HEK293 (cell line): ENCODE measurements around the gene HUNK.

Experiments used
- CTCF ChIA-PET: fragments of 350-600 bp; formaldehyde crosslinking; extraction: SDS; loops from one replicate; lab custom pipeline; 2021; ENCODE audit warnings: antibody characterized with exemption; lab: Yijun Ruan, JAX
- POLR2A ChIA-PET: fragments of 300-600 bp; formaldehyde crosslinking; extraction: SDS; loops from one replicate; lab custom pipeline; 2020; ENCODE audit warnings: antibody characterized with exemption, inconsistent platforms; lab: Yijun Ruan, JAX
- H3K27ac ChIP-seq: fragments of 200-500 bp; sonication (Bioruptor generic); 2 replicates; pipeline ENCODE4 v1.5.1; 2014; ENCODE audit warnings: low read depth, low read length, control low read depth, inconsistent platforms; ENCODE audit errors: extremely low read depth
- H3K36me3 ChIP-seq, 2 experiments: fragments of 200-500 bp in 1 of 2; sonication (Bioruptor generic) in 1 of 2; 1 replicate in 1 of 2; 2 replicates in 1 of 2; pipeline ENCODE4 v1.5.1; 2014 to 2017; ENCODE audit warnings: inconsistent platforms in 2 of 2, low read length in 2 of 2; ENCODE audit not compliant: control insufficient read depth in 2 of 2, insufficient read depth in 1 of 2
- H3K4me1 ChIP-seq: fragments of 200-500 bp; sonication (Bioruptor generic); 2 replicates; pipeline ENCODE4 v1.5.1; 2014; ENCODE audit warnings: mild to moderate bottlenecking, low read length, inconsistent platforms; ENCODE audit not compliant: control insufficient read depth, insufficient read depth
- H3K4me3 ChIP-seq: 2 replicates; pipeline ENCODE4 v1.5.1; 2011; ENCODE audit warnings: low read depth, mild to moderate bottlenecking, control low read depth, low read length, moderate library complexity
- H3K9me3 ChIP-seq: fragments of 200-500 bp; sonication (Bioruptor generic); 2 replicates; pipeline ENCODE4 v1.5.1; 2014; ENCODE audit warnings: low read depth, low read length, inconsistent platforms; ENCODE audit not compliant: control insufficient read depth, insufficient read depth
- EGR2 ChIP-seq: fragments of 450-650 bp; formaldehyde crosslinking; IDR thresholded peaks from 2 replicates; pipeline ENCODE4 v1.5.1; 2016; ENCODE audit warnings: low read depth, missing biosample characterization, missing genetic modification characterization
- GLIS1 ChIP-seq: fragments of 450-650 bp; formaldehyde crosslinking; IDR thresholded peaks from 2 replicates; pipeline ENCODE4 v1.5.1; 2016; ENCODE audit warnings: missing biosample characterization, missing genetic modification characterization
- HOXA7 ChIP-seq: sonication (generic); formaldehyde crosslinking; IDR thresholded peaks from 2 replicates; pipeline ENCODE4 v1.8.1; 2022; ENCODE audit warnings: missing genetic modification reagents, borderline replicate concordance
- OSR2 ChIP-seq: fragments of 450-650 bp; formaldehyde crosslinking; IDR thresholded peaks from 2 replicates; pipeline ENCODE4 v1.5.1; 2016; ENCODE audit warnings: missing biosample characterization, missing genetic modification characterization
- WT1 ChIP-seq: fragments of 450-650 bp; formaldehyde crosslinking; IDR thresholded peaks from 2 replicates; pipeline ENCODE4 v1.5.1; 2016; ENCODE audit warnings: missing biosample characterization, missing genetic modification characterization
- ZBTB10 ChIP-seq: fragments of 450-650 bp; formaldehyde crosslinking; IDR thresholded peaks from 2 replicates; pipeline ENCODE4 v1.5.1; 2016; ENCODE audit warnings: missing biosample characterization, missing genetic modification characterization
- ZBTB48 ChIP-seq: fragments of 450-650 bp; formaldehyde crosslinking; IDR thresholded peaks from 2 replicates; pipeline ENCODE4 v1.5.1; 2016; ENCODE audit warnings: missing biosample characterization, missing genetic modification characterization
- ZIC2 ChIP-seq: fragments of 450-650 bp; formaldehyde crosslinking; IDR thresholded peaks from 2 replicates; pipeline ENCODE4 v1.5.1; 2016; ENCODE audit warnings: missing biosample characterization, missing genetic modification characterization
- ZNF121 ChIP-seq: fragments of 450-650 bp; formaldehyde crosslinking; IDR thresholded peaks from 2 replicates; pipeline ENCODE4 v1.5.1; 2016; ENCODE audit warnings: missing biosample characterization, missing genetic modification characterization
- ZNF140 ChIP-seq: fragments of 450-650 bp; formaldehyde crosslinking; IDR thresholded peaks from 2 replicates; pipeline ENCODE4 v1.5.1; 2016; ENCODE audit warnings: missing biosample characterization, missing genetic modification characterization
- ZNF19 ChIP-seq: fragments of 450-650 bp; formaldehyde crosslinking; IDR thresholded peaks from 2 replicates; pipeline ENCODE4; 2016; ENCODE audit warnings: missing biosample characterization, missing genetic modification characterization, low read depth
- ZNF239 ChIP-seq: fragments of 450-650 bp; formaldehyde crosslinking; IDR thresholded peaks from 2 replicates; pipeline ENCODE4 v1.5.1; 2016; ENCODE audit warnings: missing biosample characterization, missing genetic modification characterization
- ZNF248 ChIP-seq: fragments of 450-650 bp; formaldehyde crosslinking; IDR thresholded peaks from 2 replicates; pipeline ENCODE4 v1.5.1; 2017; ENCODE audit warnings: missing biosample characterization, missing genetic modification characterization
- ZNF510 ChIP-seq: fragments of 450-650 bp; formaldehyde crosslinking; IDR thresholded peaks from 2 replicates; pipeline ENCODE4 v1.5.1; 2018; ENCODE audit warnings: mild to moderate bottlenecking, missing genetic modification characterization, missing biosample characterization; ENCODE audit not compliant: insufficient replicate concordance

Gene HUNK

DNA sequence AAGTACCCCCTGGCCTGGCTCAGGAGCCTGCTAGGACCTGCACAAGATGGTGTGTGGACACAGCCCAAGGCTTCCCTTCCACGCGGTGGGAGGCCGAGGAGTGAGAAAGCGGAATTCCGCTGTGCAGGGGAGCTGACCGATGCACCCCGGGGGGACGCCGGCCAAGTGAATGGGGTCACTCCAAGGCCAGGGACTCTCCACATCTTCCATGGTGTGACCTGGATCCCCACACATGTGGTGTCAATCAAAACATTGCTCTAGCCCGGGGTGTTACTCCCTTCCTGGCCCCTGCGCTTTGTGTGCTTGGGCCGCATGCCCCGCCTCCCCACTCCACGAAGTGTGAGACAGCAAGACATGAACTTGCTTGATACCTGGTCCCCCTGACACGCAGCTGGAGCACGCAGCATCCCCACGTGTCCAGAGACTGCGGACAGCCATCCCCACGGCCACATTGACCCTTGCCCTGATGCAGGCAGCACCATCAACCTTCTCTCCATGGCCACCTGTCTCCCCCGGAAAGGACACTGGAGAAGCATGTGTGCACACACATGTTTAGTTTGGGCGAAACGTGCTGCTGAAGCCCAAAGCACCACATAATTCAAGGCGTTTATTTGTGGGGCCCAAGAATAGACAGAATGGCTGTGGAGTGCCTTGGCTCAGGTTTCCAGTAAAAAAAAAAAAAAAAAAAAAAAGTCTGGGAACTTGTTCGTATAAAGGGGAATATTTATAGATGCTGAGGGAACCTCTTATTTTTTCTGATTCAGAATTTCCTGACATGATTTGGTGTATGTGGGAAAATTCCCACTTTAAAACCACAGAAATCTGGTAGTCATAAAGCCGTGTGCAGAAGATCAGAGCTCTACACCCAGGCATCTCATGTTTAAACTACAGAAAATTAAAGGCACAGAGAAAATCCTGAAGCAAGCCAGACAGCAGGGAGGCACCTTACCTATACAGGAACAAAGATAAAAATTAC lies 171.7 kb downstream of the HUNK start:
- Histone ChIP-seq H3K36me3 (no peaks in the 10 kb centered on the region), H3K27ac (no peak overlapping the region), H3K4me1 (no peaks in the 10 kb centered on the region), H3K4me3 (no peak overlapping the region), H3K9me3 (no peaks in the 10 kb centered on the region)
- no peak for TF ChIP-seq ZNF19 (tag by site-specific recombination)
- TF ChIP-seq HOXA7 (CRISPR knock-in tag): no peak
- TF ChIP-seq ZNF510 (tag by site-specific recombination): no peak
- TF ChIP-seq ZNF121 (tag by site-specific recombination): no peak
- TF ChIP-seq WT1: no peak
- POLR2A ChIA-PET: no interaction called here
- CTCF ChIA-PET: no interaction called here

- no peak overlapping the region for H3K4me3 ChIP-seq
- no peaks in the 10 kb centered on the region for H3K9me3 ChIP-seq
- POLR2A ChIA-PET: no interaction called here
- no peaks in the 10 kb centered on the region for H3K4me1 ChIP-seq
- H3K36me3 ChIP-seq: no peaks in the 10 kb centered on the region
- TF ChIP-seq OSR2 (no peak), EGR2 (tag by site-specific recombination) (peak; percentile 55; the same call in 1 of the 2 replicates), GLIS1 (peak; percentile 35; the same call in 1 of the 2 replicates), ZNF248 (tag by site-specific recombination) (no peak), ZIC2 (tag by site-specific recombination) (peak; percentile 90), ZBTB10 (tag by site-specific recombination) (no peak)
- TF ChIP-seq, all 188 proteins: peak for 3
- CTCF ChIA-PET: no interaction called here
- no peak overlapping the region for H3K27ac ChIP-seq
Observed at GRCh38 chr21:32046191-32046590, 173.4 kb downstream of the HUNK start.

GRCh38 chr21:32048353-32048752 lies 175.5 kb downstream of the HUNK start:
- CTCF ChIA-PET: interaction anchor here (0.7 kb wide), 1 partner anchor 367 kb away, joined by 3 read pairs; no protein-coding TSS in a partner anchor
- H3K4me1 ChIP-seq: no peaks in the 10 kb centered on the region
- H3K36me3 ChIP-seq: no peaks in the 10 kb centered on the region
- POLR2A ChIA-PET: no interaction called here
- no peak overlapping the region for H3K4me3 ChIP-seq
- no peak overlapping the region for H3K27ac ChIP-seq
- no peak for TF ChIP-seq ZNF239
- TF ChIP-seq ZBTB48 (tag by site-specific recombination): no peak
- no peak for TF ChIP-seq ZNF140
- no peaks in the 10 kb centered on the region for H3K9me3 ChIP-seq
